Colonic mucosa (tissue), 4 donors: Measurements from ENCODE around the gene CASQ1. TPM values are rescaled to one million over a fixed set of nuclear protein-coding genes. Genes with fewer than 3 reads are reported as not detected.

Experiments
- DNase-seq: peaks from one replicate; pipeline ENCODE4 v3.0.0-alpha.2; 2020
- H3K27ac ChIP-seq: fragments of 200-600 bp; one replicate; pipeline ENCODE4 v1.8.0; 2021
- H3K27me3 ChIP-seq: fragments of 200-600 bp; one replicate; pipeline ENCODE4 v1.8.0; 2021
- H3K36me3 ChIP-seq: fragments of 200-600 bp; one replicate; pipeline ENCODE4 v1.8.0; 2021
- H3K4me1 ChIP-seq: fragments of 200-600 bp; one replicate; pipeline ENCODE4 v1.8.0; 2021; ENCODE audit warnings: mild to moderate bottlenecking
- H3K4me3 ChIP-seq: fragments of 200-600 bp; one replicate; pipeline ENCODE4 v1.8.0; 2021
- H3K9ac ChIP-seq, 2 donors: one replicate each; pipeline ENCODE4 v1.7.0; 2013; ENCODE audit warnings: control low read depth in 2 of 2, low read depth in 2 of 2, low read length in 2 of 2
- H3K9me3 ChIP-seq: fragments of 200-600 bp; one replicate; pipeline ENCODE4 v1.8.0; 2021
- CTCF ChIP-seq: fragments of 200-600 bp; IDR thresholded peaks from one replicate; pipeline ENCODE4 v1.8.0; 2022; ENCODE audit warnings: antibody characterized with exemption, mild to moderate bottlenecking
- intact Hi-C: fragments of 100-400 bp; cut with DNase I; formaldehyde crosslinking; loops from one replicate; pipeline ENCODE4 v1.14.1; 2022
- total RNA-seq, 2 donors: library from RNA; stranded (reverse); fragmentation: NEBNext Ultra II Directional in 1 of 2; extraction: Animal tissue kit (Norgen Biotek cat#: 25700) in 1 of 2; gene quantifications; one replicate each; pipeline ENCODE4 v1.2.1, GENCODE V29; 2021
- donor health status: healthy.
- donor health status: DM: no; HTN: no; CAD: no.
- donor health status: DM: no; HTN: no; CAD: no.

The CASQ1 gene
- total RNA-seq, 2 donors from 2014 or later: not detected

GRCh38 chr1:160200786-160201185 lies 10.4 kb downstream of the CASQ1 start:
- H3K4me3 ChIP-seq: no peak overlapping the region
- no peaks in the 10 kb centered on the region for H3K27me3 ChIP-seq
- TF ChIP-seq CTCF: no peak
- intact Hi-C loops: no loop called here
- no peak overlapping the region for H3K9ac ChIP-seq
- H3K27ac ChIP-seq: no peak overlapping the region
- H3K9me3 ChIP-seq: no peaks in the 10 kb centered on the region
- DNase-seq: no peak
- no peaks in the 10 kb centered on the region for H3K36me3 ChIP-seq
- H3K4me1 ChIP-seq: no peaks in the 10 kb centered on the region

GRCh38 chr1:160204526-160205241 lies 14.3 kb downstream of the CASQ1 start:
- no peaks in the 10 kb centered on the region for H3K36me3 ChIP-seq
- peak overlapping the region; percentile 87 for H3K4me3 ChIP-seq
- H3K27me3 ChIP-seq: no peaks in the 10 kb centered on the region
- no peaks in the 10 kb centered on the region for H3K9me3 ChIP-seq
- peak overlapping the region; percentile 70 for H3K27ac ChIP-seq
- H3K4me1 ChIP-seq: no peaks in the 10 kb centered on the region
- intact Hi-C loops: no loop called here
- no peak for TF ChIP-seq CTCF
- H3K9ac ChIP-seq: peak overlapping the region; percentile 41 to 60
- no peak for DNase-seq

- TF ChIP-seq CTCF: no peak
- Histone ChIP-seq H3K4me3 (peak within 1 kb of the TSS; percentile 87), H3K4me1 (no peaks in the 10 kb centered on the region), H3K9ac (peak within 1 kb of the TSS; percentile 76 to 95), H3K27me3 (no peaks in the 10 kb centered on the region), H3K9me3 (no peaks in the 10 kb centered on the region), H3K36me3 (no peaks in the 10 kb centered on the region), H3K27ac (peak within 1 kb of the TSS; percentile 70)
- intact Hi-C loops: no loop called here
- DNase-seq: peak; percentile 78
Measured at GRCh38 chr1:160205242-160206035, 15.1 kb downstream of the CASQ1 start, which contains the start of gene PEA15. Gene PEA15 (plus strand): TSS chr1:160205384. CDS start chr1:160211545, 6,161 bp downstream.

GRCh38 chr1:160206036-160206389 lies 15.6 kb downstream of the CASQ1 start:
- intact Hi-C loops: no loop called here
- Histone ChIP-seq H3K4me1 (no peaks in the 10 kb centered on the region), H3K4me3 (peak overlapping the region; percentile 87), H3K36me3 (no peaks in the 10 kb centered on the region), H3K9ac (peak overlapping the region; percentile 76 to 95), H3K9me3 (no peaks in the 10 kb centered on the region), H3K27ac (peak overlapping the region; percentile 70), H3K27me3 (no peaks in the 10 kb centered on the region)
- TF ChIP-seq CTCF: no peak
- peak; percentile 41 for DNase-seq

GRCh38 chr1:160206421-160207117 lies 16.2 kb downstream of the CASQ1 start:
- peak overlapping the region; percentile 70 for H3K27ac ChIP-seq
- intact Hi-C loops: no loop called here
- H3K36me3 ChIP-seq: peaks cover 4% of the 10 kb centered on the region
- peak overlapping the region; percentile 87 for H3K4me3 ChIP-seq
- DNase-seq: no peak
- no peaks in the 10 kb centered on the region for H3K4me1 ChIP-seq
- no peaks in the 10 kb centered on the region for H3K9me3 ChIP-seq
- H3K27me3 ChIP-seq: no peaks in the 10 kb centered on the region
- TF ChIP-seq CTCF: no peak
- H3K9ac ChIP-seq: peak overlapping the region; percentile 33 to 76
